GM19452 (cell line): Measurements from ENCODE around the gene EDEM2.
"Not testable (repeated sequence)": the region's sequence is repeated elsewhere in the genome, so short reads cannot be mapped to it uniquely, and the experiment has no call there.

Experiments
- ATAC-seq: cut with Tn5 transposase; IDR thresholded peaks from one replicate; pipeline ENCODE4 v1.9.1; 2021; ENCODE audit not compliant: unreplicated experiment

EDEM2 gene

DNA sequence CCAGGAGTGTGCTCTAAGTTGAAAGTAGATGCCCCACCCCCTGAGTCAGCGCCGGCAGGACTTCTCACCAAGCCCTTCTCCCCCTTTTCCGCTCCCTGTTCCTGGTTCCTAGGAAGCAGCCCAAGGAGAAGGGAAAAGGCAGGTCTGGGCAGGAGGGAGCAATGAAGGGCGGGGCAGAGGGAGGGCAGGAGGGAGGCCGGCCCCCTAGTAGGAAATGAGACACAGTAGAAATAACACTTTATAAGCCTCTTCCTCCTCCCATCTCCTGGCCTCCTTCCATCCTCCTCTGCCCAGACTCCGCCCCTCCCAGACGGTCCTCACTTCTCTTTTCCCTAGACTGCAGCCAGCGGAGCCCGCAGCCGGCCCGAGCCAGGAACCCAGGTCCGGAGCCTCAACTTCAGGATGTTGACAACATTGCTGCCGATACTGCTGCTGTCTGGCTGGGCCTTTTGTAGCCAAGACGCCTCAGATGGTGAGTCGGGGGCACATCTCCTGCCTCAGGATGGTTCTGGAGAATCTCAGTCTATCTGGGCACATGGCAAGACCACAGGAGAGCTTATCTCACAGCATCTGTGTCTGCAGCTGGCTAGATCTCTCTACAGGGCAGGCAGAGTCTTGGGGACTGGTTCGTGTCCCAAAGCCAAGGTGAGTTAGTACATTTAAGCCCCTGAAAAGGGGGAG is 24.8 kb upstream of the EDEM2 start, which contains the start of gene PROCR:
PROCR (plus strand) TSS at position 320 of the 681 bp plus-strand sequence; CDS start at position 403, 83 bp downstream.
- no peak for ATAC-seq

DNA sequence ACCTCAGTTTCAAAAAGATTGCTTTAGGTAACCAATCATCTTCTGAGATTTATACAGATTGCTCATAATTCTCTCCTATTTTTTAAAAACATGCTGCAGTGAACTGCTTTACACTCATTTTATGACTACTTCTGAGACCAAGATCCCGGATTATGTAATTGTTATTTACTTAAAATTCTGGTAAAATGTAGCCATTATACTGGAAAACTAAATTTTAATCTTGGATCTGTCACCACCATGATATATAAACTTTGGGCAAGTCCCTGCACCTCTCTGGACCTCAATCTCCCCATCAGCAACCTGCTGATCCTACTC is 24.3 kb upstream of the EDEM2 start:
- ATAC-seq: no peak

DNA sequence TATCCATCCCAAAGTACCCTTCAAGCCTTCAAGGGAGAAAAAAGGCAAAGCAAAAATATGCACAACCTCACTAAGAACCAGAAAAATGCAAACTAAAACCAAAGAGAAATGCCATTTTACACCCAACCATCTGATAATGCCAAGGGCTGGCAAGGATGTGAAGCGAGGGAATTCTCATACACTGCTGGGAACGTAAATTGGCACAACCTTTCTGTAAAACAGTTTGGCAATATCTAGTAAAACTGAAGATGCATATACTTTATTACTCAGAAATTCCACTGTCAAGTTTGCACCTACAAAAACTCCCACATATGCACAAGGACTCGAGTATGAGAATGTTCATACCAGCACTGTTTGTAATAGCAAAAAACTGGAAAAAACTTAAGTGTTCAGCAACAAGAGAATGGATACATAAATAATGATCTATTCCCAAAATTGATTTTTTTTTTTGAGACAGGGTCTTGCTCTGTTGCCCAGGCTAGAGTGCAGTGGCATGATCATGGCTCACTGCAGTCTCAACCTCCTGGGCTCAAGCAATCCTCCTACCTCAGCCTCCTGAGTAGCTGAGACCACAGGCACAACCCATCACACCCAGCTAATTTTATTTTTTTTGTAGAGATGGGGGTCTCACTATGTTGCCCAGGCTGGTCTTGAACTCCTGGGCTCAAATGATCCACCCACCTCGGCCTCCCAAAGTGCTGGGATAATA is 21.7 kb upstream of the EDEM2 start:
- not testable (repeated sequence) for ATAC-seq

DNA sequence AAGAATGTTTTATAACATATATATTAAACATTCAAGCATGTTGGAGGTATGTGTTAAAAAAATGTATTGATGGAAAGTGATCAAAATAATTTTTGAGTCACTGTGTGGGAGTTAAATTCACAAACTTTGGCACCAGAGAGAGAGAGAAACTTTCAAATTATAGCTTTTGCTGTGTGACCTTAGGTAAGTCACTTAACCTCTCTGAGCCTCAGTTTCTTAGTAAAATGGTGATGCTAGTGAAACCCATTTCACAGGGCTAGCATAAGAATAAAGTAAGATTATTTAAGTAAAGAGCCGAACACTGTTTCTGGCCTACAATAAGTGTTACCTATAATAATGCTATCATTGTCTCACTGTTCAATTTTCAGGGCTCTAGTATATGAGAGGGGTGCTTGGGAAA is 20.7 kb upstream of the EDEM2 start:
- ATAC-seq: no peak

DNA sequence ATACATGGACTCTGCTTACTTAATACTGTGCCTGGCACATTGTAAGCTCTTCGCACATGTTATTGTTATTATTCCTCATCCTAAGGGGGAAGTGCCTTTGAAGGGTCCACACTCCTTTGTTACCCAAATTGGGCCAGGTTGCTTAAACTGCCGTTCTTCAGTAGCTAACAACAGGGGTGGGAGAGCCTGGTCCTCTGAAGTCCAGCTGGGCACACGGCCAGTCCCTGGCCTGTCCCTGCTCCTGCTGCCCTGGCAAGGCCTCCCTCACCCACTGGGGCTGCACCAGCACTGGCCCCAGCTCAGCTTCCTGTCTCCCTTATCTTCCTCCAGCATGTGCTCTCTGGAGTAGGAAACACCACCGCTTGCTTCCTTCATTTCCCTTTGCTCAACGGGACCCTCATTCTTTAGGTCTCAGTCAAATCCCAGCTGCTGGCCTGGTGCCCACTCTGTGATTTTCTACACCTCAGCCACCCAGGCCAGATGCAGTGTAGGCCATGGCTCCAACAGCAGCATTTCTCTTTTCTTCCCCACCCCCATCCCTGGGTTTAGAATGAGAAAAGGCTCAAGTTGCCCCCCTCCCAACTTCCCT is 19.2 kb upstream of the EDEM2 start:
- no peak for ATAC-seq

DNA sequence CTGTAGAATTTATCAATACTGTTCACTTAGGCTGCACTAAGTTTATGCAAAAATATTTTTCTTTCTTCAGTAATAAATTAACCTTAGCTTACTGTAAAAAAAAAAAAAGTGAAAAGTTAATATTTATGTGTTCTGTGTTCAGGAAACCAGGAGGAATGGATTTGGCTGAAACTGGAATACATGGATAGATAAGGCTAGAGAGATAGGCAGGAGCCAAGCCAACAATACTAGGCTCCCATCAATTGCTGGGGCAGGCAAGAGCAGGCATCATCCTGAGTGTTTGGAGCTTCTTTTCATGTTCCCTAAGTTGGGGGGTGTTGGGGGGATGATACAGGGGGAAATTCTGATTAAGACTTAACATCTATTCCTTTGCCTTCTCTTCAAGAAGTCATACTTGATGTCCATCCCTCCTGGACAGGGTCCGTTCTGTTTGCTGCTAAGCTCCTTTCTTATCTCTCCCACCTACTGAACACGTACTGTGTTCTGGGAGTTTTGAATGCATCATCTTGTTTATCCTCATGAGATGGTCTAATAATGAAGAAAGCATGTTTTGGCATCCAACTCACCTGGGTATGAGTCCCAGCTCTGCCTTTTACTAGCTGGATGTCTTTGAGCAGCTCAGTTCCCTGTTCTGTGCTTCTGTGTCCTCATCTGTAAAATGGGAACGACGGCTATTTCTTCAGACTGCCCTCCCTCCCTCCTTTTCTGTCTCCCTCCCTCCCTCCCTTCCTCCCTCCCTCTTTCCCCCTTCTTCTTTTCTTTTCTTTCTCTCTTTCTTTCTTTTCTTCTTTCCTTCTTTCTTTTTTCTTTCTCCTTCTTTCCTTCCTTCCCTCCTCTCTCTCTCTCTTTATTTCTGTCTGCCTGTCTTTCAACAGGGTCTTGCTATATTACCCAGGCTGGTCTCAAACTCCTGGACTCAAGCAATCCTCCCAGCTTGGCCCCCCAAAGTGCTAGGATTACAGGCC is 18.4 kb upstream of the EDEM2 start:
- ATAC-seq: no peak

DNA sequence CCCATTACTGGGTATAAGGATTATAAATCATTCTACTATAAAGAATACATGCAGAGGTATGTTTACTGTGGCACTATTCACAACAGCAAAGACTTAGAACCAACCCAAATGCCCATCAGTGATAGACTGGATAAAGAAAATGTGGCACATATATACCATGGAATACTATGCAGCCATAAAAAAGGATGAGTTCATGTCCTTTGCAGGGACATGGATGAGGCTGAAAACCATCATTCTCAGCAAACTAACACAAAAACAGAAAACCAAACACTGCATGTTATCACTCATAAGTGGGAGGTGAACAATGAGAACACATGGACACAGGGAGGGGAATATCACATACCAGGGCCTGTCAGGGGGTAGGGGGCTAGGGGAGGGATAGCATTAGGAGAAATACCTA is 17.4 kb upstream of the EDEM2 start:
- ATAC-seq: not testable (repeated sequence)

DNA sequence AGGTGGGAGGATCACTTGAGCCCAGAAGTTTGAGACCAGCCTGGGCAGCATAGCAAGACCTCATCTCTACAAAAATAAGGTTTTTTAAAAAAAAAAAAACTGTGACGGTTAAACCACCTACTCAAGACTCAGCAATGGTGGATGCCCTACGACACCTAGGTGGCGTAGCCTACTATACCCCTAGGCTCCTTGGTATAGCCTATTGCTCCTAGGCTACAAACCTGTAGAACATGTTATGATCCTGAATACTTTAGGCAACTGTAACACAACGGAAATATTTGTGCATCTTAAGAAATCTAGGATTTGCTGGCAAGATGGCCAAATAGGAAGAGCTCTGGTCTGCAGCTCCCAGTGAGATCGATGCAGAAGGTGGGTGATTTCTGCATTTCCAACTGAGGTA is 13.2 kb upstream of the EDEM2 start:
- ATAC-seq: not testable (repeated sequence)

DNA sequence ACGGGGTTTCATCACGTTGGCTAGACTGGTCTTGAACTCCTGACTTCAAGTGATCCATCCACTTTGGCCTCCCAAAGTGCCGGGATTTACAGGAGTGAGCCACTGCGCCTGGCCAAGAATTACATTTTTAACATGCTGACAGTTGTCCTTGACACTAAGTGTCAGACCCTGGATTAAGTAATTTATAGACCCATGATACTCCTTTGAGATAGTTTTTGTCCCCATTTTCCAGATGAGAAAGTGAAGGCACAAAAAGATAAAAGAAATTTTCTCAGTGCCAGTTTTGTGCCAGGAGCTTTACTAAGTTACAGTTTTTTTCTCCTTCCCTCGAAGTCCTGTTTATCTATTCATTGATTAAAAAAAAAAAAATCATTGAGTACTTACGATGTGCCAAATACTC is 9.8 kb upstream of the EDEM2 start:
- ATAC-seq: no peak

DNA sequence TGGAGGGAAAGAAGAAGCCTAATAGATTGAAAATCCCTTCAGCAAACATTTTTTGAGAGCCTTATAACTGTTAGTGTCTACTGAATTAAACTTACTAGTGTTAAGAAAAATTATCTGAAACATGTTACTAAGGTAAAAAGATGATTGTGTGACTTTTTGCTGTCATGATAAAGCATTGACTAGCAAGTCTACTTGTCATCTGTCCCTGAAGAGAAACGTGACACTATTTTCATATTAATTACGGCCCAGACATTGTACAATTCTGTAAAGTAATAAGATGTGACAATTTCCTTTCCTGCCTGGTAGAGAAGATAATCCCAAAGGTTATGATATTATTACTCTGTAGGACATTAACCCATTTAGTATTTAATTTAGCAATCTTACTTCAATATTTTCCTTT is 8.8 kb upstream of the EDEM2 start:
- ATAC-seq: no peak

DNA sequence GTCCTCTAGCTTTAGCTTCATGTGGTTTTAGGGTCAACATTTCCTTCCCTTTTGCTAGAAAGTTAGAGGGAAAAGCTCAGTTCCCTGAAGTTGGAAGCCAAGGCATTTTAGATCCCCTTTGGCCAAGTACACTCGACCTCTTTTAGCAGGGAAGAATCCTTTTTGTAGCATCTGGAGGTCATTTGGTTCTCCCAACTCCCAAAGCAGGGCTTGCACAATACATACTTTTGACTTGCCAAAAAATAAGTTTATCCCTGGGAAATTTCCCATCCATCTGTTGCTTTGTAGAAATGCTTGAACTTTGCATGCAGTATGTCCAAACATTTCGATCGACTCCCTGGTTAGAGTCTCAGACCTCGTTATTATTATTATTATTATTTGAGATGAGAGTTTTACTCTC is 4.6 kb upstream of the EDEM2 start:
- no peak for ATAC-seq

DNA sequence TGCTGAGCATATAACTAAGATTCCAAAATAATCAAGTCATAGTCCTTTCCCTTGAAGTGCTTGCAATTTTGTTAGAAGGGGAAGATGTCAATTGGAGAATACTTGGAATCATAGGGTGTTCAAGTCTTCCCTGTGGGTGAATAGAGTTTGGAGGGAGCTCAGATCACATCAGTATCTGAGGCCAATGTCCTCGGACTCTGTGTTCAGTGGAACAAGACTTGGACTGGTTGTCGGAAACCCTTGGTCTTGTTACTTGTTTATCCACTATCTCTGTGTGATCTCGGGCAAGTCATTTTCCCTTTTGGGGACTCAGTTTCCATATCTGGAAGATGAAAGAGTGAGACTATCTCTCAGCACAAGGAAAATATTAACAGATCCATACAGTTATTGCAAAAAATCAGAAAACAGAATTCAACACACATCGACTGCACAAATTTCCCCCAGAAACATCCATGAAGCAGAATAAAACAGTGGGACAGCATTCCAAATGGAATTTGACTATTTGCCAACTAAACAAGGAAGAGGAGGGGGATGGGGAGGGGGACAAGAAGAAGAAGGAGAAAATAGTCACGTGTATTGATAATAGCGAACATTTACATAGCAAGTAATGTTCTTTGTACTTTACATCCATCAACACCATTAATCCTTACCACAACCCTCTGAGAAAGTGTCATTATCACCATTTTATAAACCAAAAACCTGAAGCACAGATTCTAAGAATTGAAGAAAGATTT is 3.9 kb upstream of the EDEM2 start:
- ATAC-seq: no peak

DNA sequence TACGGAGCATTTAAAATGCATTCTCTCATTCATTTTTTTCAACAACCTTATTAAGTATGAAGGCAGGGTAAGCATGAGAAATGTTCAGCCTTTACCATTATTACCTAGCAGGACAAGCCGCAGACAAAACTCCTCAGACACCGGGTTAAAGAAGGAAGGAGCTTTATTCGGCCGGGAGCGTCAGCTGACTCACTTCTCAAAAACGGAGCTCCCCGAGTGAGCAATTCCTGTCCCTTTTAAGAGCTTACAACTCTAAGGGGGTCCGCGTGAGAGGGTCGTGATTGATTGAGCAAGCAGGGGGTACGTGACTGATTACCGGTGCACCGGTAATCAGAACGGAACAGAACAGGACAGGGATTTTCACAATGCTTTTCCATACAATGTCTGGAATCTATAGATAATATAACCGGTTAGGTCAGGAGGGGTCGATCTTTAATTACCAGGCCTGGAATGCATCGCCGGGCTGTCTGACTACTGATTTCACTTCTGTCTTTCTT is 487 bp upstream of the EDEM2 start:
- ATAC-seq: peak; percentile 29

DNA sequence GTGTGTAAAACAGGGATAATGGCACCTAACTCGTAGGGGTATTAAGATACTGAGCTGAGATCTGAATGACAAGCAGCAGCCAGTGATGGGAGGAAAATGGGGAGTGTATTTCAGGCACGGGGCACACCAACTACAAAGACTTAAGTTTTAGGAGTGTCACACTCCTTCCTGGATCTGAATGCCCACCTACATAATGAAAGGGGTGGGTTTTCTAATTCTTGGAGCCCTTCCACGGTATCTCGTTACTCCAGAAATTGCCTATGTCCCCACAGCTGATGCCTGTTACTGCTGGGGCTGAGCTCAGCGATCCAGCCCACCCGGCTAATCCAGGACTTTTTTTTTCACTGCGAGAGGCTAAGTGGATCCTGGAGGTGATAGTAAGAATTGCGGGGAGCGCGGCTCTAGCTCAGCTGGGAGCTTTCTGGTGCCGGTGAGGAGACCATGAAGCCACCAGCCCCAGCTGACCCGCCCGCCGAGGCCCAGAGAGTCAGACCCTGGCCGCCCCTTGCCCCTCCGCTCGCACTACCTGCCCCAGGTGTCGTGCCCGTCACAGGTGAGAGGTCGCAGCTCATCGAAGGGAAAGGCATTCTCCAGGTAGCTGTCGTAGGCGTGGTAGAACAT is 727 bp downstream of the EDEM2 start:
- no peak for ATAC-seq

DNA sequence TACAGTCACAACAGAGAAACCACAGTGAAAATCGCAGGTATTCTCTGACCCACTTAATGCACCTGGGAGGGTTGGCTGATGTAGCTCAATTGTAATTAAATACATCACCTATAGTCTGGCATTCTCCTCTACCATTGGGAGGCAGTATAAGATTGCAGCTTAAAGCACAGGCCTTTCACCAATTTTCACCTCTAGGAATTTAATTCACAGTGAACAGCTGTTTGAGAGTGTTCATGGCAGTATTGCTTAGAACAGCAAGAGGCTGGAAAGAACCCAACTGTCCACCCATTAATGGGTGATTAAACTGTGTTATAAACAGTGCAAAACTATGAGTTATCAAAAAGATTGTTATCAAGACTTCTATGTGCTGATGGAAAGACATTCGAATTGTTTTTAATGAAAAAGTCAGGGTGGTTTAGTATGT is 2.0 kb downstream of the EDEM2 start:
- ATAC-seq: no peak

DNA sequence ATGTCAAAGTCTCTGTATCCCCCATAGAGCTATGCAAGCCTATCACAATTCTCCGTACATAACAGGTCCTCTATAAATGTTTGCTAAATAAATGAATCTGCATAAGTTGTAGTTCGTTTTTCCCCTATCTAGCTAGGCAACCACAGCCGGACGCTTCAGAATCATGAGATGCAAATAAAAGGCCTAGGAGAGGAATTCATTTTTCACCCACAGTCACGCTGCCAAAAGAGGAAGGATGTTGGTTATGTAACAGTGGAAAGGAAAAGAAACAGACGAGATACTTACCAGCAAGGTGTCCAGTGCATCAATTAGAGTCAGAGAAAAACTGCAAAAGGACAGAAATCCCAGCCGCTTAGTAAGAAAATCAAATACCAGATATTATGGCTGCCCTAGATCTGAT is 2.4 kb downstream of the EDEM2 start:
- no peak for ATAC-seq

DNA sequence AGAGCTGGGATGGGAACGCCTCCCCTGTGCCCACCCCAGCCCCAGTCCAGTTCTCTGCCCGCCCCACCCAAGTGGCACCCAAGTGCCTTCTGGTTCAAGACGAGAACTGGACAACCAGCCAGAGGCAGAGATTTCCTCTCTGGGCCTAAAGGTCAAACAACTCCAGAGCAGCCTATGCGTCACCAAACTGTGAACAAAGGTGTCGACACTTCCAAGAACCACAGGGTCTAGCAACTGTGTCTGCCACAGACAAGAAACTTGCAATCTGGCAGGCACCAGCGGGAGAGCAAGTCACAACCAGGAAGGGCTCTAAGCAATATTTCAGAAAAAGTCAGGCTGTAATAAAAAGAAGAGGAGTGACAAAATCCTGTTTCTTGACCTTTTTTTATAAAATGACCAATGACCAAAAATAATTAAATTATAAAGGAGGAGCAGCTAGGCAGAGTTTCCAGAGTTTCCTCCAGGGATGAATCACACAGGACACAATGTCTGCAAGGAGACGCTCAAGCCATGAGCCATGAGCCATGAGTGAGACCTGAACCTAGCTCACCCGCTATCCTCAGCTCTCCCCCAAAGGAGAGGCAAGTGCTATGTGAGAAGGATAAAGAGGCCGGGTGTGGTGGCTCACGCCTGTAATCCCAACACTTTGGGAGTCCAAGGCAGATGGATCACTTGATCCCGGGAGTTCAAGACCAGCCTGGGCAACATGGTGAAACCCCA is 11.1 kb downstream of the EDEM2 start:
- ATAC-seq: no peak

DNA sequence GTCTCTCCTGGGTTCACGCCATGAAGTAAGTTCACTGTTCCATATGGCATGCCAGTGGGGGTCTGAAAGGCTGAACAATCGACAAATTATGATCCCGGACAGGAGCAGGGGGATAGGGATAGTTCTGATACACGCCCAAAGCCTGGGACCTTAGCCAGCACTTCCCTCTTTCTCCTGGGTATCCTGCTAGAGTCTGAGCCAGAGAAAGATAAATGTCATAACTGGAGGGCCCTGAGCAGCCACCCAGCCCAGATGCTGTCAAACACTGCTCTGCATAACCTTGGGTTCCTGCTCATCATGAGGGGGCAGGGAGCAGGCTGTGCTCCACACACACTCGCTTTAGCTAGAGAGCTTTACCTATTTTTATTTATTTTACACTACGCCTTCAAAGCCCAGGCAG is 12.3 kb downstream of the EDEM2 start:
- no peak for ATAC-seq

DNA sequence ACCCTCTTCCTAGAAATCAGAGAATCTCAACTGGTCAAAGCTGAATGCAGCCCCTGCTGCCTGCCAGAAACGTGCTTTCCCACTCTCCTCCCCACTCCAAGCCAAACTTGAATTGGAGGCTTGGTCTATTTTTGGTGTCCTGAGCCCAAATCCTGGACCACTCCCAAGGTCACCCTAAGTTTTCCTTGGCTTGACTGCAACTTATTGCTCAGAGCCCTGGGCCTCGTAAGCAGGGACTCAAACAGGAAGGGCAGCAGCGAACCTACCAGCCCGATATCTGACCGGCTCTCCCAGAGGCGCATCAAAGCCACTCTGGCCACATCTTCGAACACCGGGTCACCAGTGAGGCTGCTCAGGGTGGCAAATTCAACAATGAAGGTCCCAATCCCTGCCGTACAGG is 12.7 kb downstream of the EDEM2 start:
- ATAC-seq: no peak
